GM10266 (cell line): ENCODE measurements around the gene CDK11B.
"Not testable (repeated sequence)": the region's sequence is repeated elsewhere in the genome, so short reads cannot be mapped to it uniquely, and the experiment has no call there.

Experiments used
- DNase-seq: peaks from one replicate; pipeline ENCODE4 v3.0.0; 2012; ENCODE audit errors: extremely low spot score
- TF ChIP-seq, protein P1 (sequence below): IDR thresholded peaks from 2 replicates; pipeline ENCODE4 v1.5.1; 2012; ENCODE audit warnings: mild to moderate bottlenecking, low read depth; ENCODE audit not compliant: control insufficient read depth, insufficient read depth; ENCODE audit errors: missing control alignments

Gene CDK11B

DNA sequence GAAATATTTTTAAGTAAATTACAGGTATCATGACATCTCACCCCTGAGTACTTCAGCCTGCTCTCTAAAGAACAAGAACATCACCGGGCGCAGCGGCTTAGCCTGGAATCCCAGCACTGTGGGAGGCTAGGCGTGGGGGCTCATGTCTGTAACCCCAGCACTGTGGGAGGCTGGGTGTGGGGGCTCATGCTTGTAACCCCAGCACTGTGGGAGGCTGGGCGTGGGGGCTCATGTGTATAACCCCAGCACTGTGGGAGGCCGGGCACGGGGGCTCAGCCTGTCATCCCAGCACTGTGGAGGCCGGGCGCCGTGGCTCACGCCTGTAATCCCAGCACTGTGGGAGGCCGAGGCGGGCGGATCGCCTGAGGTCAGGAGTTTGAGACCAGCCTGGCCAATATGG, 7.7 kb upstream of the CDK11B start:
- TF ChIP-seq, protein P1, sequence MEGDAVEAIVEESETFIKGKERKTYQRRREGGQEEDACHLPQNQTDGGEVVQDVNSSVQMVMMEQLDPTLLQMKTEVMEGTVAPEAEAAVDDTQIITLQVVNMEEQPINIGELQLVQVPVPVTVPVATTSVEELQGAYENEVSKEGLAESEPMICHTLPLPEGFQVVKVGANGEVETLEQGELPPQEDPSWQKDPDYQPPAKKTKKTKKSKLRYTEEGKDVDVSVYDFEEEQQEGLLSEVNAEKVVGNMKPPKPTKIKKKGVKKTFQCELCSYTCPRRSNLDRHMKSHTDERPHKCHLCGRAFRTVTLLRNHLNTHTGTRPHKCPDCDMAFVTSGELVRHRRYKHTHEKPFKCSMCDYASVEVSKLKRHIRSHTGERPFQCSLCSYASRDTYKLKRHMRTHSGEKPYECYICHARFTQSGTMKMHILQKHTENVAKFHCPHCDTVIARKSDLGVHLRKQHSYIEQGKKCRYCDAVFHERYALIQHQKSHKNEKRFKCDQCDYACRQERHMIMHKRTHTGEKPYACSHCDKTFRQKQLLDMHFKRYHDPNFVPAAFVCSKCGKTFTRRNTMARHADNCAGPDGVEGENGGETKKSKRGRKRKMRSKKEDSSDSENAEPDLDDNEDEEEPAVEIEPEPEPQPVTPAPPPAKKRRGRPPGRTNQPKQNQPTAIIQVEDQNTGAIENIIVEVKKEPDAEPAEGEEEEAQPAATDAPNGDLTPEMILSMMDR = no peak

DNA sequence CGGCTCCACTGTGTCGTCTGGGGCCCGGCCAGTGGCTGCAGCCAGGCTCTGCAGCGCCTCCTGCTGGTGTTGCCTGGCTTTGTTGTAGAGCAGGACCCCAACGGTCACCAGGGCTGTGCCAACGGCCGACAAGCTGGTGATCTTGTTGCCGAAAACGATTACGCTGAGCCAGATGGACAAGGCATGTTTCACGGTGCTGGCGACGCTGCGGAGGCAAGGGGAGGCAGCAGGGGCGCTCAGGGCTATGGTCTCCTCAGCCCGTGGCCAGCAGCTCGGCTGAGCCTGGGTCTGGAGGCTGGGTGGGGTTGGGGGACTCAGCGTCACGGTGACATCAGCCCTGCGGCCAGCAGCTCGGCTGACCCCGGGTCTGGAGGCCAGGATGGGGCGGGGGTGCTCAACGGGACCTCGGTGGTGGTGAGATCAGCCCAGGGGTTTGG, 7.0 kb upstream of the CDK11B start:
- TF ChIP-seq, protein P1 = peak; percentile 42
- no peak for DNase-seq

More for the DNA sequence above, 7.7 kb upstream of the CDK11B start:
- DNase-seq = no peak

DNA sequence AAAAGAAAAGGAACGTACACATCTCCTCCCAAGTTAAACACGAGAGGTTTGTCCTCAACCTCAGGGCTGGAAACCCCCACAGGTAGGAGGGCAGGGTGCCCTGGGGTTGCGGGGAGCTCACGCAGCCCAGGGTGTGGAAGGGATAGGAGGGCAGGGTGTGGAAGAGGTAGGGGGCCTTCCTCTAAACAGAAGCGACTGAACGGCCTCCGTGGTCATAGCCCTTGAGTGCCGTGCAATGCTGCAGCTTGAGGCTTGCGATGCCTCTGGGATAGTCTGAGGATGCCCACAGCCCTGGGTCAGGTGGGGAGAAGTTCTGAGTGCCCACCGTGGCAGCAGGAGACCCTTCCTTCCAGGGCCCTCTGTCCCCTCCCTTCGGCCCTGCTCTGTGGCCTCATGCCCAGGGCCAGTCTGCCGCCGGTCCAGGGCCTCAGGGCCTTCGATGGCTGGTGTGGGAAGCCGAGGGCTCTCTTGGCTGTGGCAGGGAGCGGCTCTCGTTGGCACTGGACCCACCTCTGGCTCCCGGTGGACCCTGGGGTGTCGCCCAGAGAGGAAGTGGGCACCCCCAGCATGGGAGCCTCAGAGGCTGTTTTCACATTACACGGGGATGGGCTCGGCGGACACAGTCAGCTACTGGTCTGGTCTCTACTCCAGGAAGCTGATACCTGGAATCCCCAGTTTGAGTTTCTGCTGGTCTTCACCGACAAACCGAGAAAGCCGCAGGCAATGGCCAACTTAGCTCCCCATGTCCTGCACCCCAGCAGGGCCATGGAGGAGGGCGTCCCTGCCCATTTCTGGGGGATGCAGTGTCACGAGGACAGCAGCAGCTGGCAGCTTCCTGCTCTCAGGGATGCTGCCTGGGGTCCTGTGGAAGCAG, 6.4 kb upstream of the CDK11B start:
- no peak for DNase-seq
- TF ChIP-seq, protein P1 = no peak

DNA sequence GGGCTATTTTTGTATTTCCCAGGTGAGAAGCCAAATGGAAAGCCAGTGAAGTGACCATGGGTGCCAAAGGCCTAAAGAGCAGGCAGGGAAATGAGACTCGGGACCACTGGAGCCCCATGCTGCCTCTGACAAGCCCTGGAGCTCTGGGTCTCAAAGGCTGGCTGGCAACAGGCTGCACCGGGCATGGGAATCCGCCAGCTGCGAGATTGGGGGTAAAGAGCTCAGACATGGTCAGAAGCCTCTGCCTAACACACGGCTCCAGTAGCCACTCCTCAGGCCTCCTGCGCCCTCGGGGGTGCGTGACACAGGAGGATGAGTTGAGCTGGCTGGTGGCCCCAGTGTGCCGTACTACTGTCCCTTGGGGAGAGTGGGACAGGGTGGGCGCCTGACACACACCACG, 5.5 kb upstream of the CDK11B start:
- DNase-seq = not testable (repeated sequence)

DNA sequence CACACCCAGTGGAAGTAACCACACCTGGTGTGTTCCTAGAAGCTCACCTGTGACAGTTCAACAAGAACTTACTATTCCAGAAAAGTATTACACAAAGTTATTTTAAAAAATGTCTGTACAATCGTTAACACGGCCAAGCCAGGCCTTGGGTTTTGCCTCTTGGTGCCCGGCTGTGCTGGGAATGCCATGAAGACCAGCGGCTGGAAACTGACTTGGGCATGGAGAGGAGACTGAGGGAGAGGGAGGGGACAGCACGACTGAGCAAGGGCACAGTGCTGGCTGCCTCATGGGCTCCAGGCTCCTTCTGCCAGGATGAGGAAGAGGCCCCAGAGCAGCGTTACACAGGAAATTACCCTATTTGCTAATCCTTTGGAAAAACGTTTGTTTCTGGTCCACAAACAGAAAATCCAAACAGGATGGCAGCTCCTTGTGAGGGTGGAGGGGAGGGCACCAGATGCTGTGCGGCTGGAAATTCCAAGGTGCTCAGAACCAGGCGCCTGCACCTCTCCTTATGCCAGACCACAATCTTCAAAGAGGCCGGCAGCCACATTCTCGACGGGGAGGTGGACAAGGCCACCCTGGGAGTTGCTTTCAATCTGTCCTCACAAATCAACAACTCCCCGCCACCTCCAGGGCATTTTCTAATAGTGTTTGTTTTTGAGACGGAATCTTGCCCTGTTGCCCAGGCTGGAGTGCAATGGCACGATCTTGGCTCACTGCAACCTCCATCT, 4.2 kb upstream of the CDK11B start:
- DNase-seq = not testable (repeated sequence)

DNA sequence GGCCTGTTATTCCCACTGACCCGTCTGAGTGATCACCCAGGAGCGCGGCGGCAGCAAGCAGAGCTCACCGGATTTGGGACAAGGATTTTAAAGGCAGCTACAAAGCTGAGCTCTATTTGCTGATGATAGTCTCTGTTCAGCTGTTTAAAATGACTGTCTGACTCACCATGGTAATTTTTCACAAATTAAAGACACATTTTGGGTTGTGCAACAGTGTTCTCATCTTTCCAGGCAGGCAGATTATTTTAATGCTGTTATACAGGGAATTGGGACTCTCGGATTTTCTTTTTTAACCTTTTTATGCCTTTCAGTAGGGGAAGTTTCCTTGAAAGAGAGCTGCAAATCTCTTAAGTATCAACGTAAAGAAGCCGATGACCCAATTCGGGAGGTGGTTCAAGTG, 3.6 kb upstream of the CDK11B start:
- DNase-seq = not testable (repeated sequence)

DNA sequence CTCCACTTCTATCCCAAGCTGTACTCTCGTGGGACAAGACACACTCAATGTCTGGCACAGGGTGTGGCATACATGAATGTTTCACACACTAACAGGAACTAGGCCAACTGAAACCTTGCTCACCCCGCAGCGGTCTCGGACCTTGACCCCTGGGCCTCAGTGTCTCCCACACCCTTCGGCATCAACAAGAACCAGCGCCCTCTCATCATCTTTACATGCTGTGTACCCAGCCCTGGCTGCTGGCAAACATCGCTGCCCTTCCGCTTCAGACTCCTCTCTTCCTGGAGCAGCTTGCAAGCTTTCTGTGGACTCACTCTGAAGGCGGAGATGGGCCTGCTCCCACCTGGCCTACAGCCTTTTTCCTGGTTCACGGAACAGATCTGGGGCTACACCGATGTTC, 10.5 kb downstream of the CDK11B start:
- not testable (repeated sequence) for DNase-seq

DNA sequence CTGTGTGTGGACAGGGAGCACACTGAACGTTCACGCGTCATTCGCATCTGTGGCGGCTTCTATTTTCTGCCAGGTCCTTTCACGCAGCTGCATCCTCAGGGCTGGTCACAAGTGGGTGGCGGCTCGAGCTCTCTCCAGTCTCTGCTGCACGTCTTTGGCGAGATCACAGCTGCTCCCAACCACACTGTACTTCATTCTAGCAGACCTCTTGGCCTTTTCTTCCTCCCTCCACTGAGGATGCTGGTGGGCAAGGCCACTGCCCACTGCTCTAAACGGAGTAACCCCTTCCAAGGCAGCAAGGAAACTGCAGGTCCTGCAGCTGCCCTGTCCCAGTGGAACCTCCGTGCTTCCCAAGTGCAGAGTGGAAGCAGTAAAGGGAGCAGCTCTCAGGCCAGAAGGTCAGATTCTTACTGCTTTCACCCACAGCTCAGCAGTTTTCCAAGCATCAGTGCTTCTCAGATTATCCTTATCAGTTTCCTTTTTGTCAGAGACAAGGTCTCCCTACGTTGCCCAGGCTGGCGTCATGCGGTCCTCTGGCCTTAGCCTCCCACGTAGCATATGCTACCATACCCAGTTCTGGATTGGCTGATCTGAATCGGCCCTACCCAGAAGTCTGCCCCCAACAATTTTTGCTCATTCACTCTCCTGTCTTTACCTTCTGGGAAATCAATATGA, 11.1 kb downstream of the CDK11B start:
- DNase-seq = not testable (repeated sequence)

DNA sequence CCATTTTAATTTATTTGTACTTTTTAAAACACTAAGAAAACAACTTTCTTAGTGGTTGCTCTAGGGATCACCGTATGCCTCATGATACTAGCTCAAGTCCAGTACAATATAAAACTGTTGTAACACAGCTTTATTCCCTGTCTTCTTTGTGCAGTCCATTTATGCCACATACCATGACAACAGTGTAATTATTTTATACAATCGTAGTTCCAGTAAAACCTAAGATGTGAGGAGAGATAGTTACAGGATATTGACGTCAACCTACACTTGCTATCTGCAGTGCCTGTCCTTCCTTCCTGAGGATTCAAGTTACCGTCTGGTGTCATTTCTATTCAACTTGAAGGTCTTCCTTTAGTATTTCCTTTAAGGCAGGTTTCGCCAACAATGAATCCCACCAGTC, 12.5 kb downstream of the CDK11B start:
- DNase-seq = not testable (repeated sequence)

DNA sequence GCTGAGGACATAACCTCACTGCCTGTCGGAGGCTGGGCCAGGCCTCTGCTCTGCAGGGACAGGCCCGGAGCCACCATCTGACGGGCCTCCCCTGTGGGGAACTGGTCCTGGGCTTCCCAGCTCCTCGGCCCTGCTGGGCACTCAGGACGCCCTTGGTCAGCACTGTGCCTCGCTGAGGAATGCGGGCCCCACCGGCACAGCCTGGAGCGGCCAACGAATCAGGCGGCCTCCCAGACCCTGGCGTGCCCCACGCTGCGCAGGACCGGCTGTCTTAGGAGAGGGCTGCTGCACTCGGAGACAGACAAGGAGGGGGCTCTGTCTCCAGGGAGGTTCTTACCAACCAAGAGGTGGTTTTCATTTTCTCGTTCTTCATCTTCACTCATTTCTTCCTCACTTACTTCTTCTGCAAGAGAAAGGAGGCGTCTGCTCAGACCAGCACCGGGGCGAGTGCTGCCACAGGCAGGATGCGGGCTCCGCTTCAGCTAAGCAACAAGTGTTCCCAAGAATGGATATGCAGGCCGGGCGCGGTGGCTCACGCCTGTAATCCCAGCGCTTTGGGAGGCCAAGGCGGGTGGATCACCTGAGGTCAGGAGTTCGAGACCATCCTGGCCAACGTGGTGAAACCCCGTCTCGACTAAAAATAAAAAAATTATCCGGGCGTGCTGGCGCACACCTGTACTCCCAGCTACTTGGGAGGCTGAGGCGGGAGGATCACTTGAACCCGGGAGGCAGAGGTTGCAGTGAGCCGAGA, 17.9 kb downstream of the CDK11B start:
- not testable (repeated sequence) for DNase-seq

DNA sequence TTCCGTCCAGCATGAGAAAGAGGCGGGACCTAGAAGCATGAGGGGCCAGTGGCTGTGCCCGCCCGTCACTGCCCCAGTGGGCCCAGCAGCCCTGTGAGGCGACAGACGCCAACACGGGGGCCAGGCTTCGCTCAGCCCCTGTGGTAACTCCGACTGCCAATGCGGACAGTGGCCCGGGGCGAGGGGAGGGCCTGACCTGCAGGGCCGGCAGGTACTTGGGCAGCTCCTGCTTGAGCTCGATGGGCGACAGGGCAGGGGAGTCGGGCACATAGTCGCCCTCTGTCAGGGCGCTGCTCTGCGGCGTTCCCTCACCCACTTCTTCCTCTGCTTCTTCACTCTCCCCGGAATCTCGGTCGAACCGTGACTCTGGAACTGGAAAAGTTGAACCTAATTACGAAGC, 18.7 kb downstream of the CDK11B start:
- DNase-seq = not testable (repeated sequence)

DNA sequence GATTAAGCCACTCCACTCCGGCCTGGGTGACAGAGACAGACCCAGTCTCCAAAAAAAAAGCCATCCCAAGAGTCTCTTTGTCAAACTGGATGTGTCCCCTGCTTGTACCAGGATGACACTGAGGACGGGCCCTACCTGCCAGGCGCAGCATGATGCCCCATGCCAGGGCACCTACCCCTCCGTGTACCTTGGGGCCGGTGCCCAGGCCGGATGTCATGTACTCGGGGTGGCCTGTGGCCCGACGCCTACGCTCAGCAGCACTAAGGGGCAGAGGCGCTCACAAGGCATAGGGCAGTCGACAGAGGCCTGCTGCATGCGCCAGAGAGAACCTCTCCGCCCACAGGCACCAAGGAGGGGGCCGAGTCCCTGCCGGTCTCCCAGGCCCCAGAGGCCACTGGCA, 19.4 kb downstream of the CDK11B start:
- not testable (repeated sequence) for DNase-seq

DNA sequence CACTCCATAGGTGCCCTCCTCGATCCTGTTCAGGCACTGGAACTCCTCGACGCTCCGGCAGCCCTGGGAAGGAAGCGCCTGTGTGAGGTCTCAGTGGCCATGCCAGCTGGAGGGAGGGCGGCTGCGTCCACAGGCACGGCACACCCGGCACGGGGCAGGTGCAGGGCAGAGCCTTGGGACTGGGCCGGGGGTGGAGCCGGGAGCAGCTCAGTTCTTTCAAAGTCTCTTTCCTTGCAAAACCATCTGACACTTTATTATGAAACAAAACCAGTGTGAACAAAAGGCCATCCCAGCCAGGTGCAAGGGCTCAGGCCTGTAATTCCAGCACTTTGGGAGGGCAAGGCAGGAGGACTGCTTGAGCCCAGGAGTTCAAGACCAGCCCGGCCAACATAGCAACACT, 20.3 kb downstream of the CDK11B start:
- not testable (repeated sequence) for DNase-seq

DNA sequence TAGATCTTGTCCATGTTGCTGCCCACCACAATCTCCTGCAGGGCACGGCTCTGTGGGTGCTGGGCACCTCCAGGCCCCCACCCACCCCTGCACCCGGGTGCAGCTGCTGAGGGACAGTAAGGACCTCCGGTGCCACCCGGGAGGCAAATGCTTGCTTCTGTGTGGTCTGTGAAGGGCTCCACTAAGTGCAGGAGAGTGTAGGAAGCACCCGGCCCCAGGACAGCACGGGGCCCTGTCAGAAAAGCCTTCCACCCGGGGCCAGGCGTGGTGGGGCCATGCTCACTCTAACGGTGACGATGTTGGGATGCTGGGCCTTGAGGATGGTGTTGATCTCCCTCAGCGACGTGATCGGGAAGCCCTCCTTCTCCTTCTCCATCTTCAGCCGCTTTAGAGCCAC, 21.3 kb downstream of the CDK11B start:
- DNase-seq = not testable (repeated sequence)

DNA sequence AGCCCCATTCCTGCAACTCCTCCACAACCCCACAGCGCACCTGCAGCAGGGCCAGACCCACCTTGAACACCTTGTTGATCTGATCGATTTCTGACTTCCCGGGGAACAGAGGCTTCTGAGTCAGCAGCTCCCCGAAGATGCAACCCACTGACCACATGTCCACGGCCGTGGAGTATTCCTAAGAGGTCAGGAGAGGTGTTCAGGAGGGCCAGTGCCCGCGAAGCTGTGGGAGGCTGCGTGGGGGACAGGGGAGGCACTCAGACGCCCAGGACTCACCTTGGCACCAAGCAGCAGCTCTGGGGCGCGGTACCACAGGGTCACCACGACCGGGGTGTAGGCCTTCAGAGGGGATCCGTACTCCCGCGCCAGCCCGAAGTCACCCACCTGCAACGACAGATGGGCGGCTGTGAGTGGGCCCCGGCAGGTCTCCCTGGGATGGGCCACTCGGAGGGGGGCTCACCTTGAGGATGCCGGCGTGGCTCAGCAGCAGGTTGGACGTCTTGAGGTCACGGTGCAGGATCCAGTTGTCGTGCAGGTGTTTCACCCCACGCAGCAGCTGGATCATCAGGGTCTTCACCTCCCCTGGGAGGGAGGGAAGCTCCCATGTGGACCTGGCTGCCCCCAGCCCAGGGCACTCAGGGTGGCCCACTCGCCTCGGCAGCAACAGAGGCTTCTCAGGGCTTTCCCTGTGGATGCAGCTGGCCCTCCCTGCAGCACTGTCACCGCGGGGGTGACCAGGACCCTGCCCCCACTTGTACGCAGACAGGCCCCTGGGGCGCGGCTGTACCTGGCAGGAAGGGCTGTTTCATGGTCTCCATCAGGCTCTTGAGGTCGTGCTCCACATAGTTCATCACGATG, 22.0 kb downstream of the CDK11B start:
- not testable (repeated sequence) for DNase-seq
